GM18502 (cell line): ENCODE data around the gene FBXL16.
"Not testable (repeated sequence)": the region's sequence is repeated elsewhere in the genome, so short reads cannot be mapped to it uniquely, and the experiment has no call there.

ENCODE experiments used
- ATAC-seq: cut with Tn5 transposase; IDR thresholded peaks from one replicate; pipeline ENCODE4 v1.9.1; 2021; ENCODE audit warnings: mild to moderate bottlenecking; ENCODE audit not compliant: unreplicated experiment, poor library complexity

The FBXL16 gene

GRCh38 chr16:724188-725040 lies 18.8 kb upstream of the FBXL16 start:
- ATAC-seq, result no peak

- ATAC-seq, result no peak
Observed at GRCh38 chr16:723695-724094, 18.1 kb upstream of the FBXL16 start.

- ATAC-seq, result no peak
Observed at GRCh38 chr16:722835-723633, 17.4 kb upstream of the FBXL16 start.

- ATAC-seq, result no peak
Observed at GRCh38 chr16:721765-722540, 16.4 kb upstream of the FBXL16 start.

- peak; percentile 63 for ATAC-seq
Observed at GRCh38 chr16:720990-721764, 15.6 kb upstream of the FBXL16 start, which contains the start of gene ANTKMT. ANTKMT (plus strand) TSS chr16:721146; CDS start chr16:721275, 129 bp downstream.

GRCh38 chr16:720447-720989 lies 14.9 kb upstream of the FBXL16 start:
- ATAC-seq, result peak; percentile 22

GRCh38 chr16:719815-720446 lies 14.3 kb upstream of the FBXL16 start:
- ATAC-seq, result no peak

GRCh38 chr16:718922-719321 lies 13.3 kb upstream of the FBXL16 start:
- ATAC-seq, result no peak

GRCh38 chr16:718389-718788 lies 12.8 kb upstream of the FBXL16 start:
- ATAC-seq, result no peak

- ATAC-seq, result no peak
Observed at GRCh38 chr16:717450-718245, 12.0 kb upstream of the FBXL16 start.

GRCh38 chr16:716768-717325 lies 11.2 kb upstream of the FBXL16 start:
- no peak for ATAC-seq

GRCh38 chr16:716200-716568 lies 10.6 kb upstream of the FBXL16 start:
- ATAC-seq, result no peak

GRCh38 chr16:715477-716199 lies 10.0 kb upstream of the FBXL16 start:
- no peak for ATAC-seq

GRCh38 chr16:714558-715476 lies 9.2 kb upstream of the FBXL16 start, which contains the start of gene METRN:
METRN (plus strand) TSS chr16:715118; CDS start chr16:715290, 172 bp downstream.
- peak; percentile 77 for ATAC-seq

- ATAC-seq, result no peak
Observed at GRCh38 chr16:714079-714478, 8.5 kb upstream of the FBXL16 start.

- ATAC-seq, result not testable (repeated sequence)
Observed at GRCh38 chr16:712740-713250, 7.2 kb upstream of the FBXL16 start.
